Fibroblast of pulmonary artery (primary cell): ENCODE measurements around the gene TET2.
A peak's percentile ranks its signal among the peaks of the same experiment; 100 is the strongest.

Experiments used
- DNase-seq: peaks from one replicate; pipeline ENCODE4 v3.0.0-alpha.2; 2010; ENCODE audit warnings: low read depth
- H3K4me3 ChIP-seq: replicated peaks from 2 replicates; pipeline ENCODE4 v1.5.1; 2011; ENCODE audit warnings: low read depth, mild to moderate bottlenecking, control low read depth, low read length, moderate library complexity
- CTCF ChIP-seq: IDR thresholded peaks from 2 replicates; pipeline ENCODE4 v1.5.1; 2011; ENCODE audit warnings: mild to moderate bottlenecking, control low read depth, low read length, inconsistent platforms; ENCODE audit errors: missing control alignments

The TET2 gene

GRCh38 chr4:105215609-105216313 lies 69.1 kb downstream of the TET2 start:
- no peak for TF ChIP-seq CTCF
- H3K4me3 ChIP-seq: no peak overlapping the region
- peak; percentile 45 for DNase-seq

GRCh38 chr4:105225500-105225899 lies 78.8 kb downstream of the TET2 start:
- TF ChIP-seq CTCF: no peak
- DNase-seq: no peak
- H3K4me3 ChIP-seq: no peak overlapping the region

GRCh38 chr4:105227054-105227453 lies 80.4 kb downstream of the TET2 start:
- DNase-seq: peak; percentile 9
- no peak for TF ChIP-seq CTCF
- no peak overlapping the region for H3K4me3 ChIP-seq

GRCh38 chr4:105230287-105230686 lies 83.6 kb downstream of the TET2 start:
- H3K4me3 ChIP-seq: no peak overlapping the region
- no peak for TF ChIP-seq CTCF
- no peak for DNase-seq

GRCh38 chr4:105232374-105232773 lies 85.7 kb downstream of the TET2 start:
- H3K4me3 ChIP-seq: no peak overlapping the region
- no peak for TF ChIP-seq CTCF
- DNase-seq: no peak

GRCh38 chr4:105234582-105234981 lies 87.9 kb downstream of the TET2 start:
- no peak overlapping the region for H3K4me3 ChIP-seq
- DNase-seq: no peak
- TF ChIP-seq CTCF: no peak
